Fibroblast of pulmonary artery (primary cell): ENCODE data around the gene SDK1.

Source experiments
- DNase-seq: peaks from one replicate; pipeline ENCODE4 v3.0.0-alpha.2; 2010; ENCODE audit warnings: low read depth
- H3K4me3 ChIP-seq: replicated peaks from 2 replicates; pipeline ENCODE4 v1.5.1; 2011; ENCODE audit warnings: low read depth, mild to moderate bottlenecking, control low read depth, low read length, moderate library complexity
- TF ChIP-seq, protein P1 (sequence below): IDR thresholded peaks from 2 replicates; pipeline ENCODE4 v1.5.1; 2011; ENCODE audit warnings: mild to moderate bottlenecking, control low read depth, low read length, inconsistent platforms; ENCODE audit errors: missing control alignments

The SDK1 gene

DNA sequence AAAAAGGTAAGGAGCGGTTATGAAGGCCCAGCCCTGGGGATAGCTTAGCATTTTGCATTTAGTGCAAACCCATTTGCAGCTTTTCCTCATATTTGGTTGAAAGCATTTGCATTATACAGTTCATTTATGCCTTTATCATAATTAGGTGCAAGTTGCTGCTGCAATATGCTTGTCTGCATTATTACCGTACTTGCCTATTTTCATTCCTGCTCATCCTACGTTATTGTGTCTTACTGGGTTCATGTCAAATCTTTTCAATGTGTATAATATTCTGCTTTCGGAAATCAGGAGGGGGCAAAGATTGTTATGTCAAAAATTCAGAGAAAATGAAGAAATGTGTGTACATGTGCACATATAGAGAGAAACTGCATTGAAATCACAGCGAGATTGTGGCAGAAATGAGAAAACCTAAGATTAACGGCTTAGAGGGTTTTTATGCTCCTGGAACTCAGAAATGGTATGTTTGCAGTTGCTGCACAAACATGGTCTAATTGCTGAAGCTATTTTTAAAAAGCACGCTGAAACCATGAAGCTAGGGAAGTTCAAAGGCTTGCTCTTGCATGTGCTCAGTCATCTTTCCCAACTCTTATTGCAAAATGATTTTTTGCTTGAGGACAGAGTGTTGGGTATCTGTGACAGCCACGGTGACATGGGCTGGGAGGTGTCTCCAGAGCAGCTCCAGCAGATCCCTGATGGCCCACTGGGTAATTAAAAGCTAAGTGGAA lies 613.2 kb downstream of the SDK1 start:
- no peak overlapping the region for H3K4me3 ChIP-seq
- DNase-seq = no peak
- TF ChIP-seq, protein P1, sequence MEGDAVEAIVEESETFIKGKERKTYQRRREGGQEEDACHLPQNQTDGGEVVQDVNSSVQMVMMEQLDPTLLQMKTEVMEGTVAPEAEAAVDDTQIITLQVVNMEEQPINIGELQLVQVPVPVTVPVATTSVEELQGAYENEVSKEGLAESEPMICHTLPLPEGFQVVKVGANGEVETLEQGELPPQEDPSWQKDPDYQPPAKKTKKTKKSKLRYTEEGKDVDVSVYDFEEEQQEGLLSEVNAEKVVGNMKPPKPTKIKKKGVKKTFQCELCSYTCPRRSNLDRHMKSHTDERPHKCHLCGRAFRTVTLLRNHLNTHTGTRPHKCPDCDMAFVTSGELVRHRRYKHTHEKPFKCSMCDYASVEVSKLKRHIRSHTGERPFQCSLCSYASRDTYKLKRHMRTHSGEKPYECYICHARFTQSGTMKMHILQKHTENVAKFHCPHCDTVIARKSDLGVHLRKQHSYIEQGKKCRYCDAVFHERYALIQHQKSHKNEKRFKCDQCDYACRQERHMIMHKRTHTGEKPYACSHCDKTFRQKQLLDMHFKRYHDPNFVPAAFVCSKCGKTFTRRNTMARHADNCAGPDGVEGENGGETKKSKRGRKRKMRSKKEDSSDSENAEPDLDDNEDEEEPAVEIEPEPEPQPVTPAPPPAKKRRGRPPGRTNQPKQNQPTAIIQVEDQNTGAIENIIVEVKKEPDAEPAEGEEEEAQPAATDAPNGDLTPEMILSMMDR = no peak

DNA sequence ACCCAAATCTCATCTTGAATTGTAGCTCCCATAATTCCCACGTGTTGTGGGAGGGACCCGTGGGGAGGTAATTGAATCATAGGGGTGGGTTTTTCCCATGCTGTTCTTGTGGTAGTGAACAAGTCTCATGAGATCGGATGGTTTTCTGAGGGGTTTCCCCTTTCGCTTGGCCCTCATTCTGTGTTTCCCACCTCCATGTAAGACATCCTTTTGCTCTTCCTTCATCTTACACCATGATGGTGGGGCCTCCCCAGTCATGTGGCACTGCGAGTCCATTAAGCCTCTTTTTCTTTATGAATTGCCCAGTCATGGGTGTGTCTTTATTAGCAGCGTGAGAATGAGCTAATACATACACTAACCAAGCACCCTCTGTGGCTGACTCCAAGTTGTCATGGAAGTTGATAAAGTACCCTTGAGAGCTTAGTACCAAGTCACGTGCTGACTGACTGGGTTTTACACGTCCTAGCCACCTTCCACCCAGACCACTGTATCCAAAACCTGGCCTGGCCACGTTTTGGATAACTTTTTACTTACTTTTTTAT lies 614.4 kb downstream of the SDK1 start:
- no peak for DNase-seq
- no peak overlapping the region for H3K4me3 ChIP-seq
- TF ChIP-seq, protein P1 = no peak

DNA sequence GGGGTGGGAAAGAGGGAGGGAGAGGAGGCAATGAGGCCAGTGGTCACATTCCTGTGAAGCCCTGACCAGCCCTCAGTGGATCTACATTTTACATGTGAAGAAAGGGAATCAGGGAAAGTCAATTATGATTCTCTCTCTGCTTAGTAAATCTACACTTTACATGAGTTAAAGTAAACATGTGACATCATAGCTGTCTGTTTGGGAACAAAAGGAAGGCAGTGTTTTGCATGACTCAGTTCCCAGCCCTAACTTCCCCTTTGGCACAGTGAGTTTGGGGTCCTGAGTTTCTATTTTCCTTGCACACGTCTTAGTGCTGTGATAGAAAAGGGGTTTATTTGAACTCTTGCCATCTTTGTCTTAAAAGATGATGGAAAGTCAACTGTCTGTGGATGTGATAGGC lies 615.1 kb downstream of the SDK1 start:
- H3K4me3 ChIP-seq = no peak overlapping the region
- TF ChIP-seq, protein P1 = no peak
- DNase-seq = peak; percentile 58

DNA sequence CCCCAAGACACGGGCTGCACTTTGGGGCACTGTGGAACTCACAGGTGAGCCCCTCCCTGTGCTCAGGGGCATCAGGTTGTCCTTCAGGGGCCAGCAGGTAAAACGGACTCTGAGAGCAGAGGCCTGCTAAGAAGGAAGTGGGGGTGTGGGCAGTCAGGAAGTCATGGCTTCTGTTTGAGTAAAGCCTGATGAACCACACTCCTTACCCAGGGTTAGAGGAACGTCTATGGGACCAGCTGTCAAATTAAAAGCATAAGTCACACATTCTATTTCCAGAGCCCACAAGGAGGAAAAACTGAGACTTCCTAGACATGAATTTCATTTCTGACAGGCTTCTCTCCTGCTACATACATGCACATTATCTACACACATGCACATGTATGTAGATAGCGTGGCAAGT lies 616.4 kb downstream of the SDK1 start:
- DNase-seq = no peak
- no peak overlapping the region for H3K4me3 ChIP-seq
- TF ChIP-seq, protein P1 = no peak

DNA sequence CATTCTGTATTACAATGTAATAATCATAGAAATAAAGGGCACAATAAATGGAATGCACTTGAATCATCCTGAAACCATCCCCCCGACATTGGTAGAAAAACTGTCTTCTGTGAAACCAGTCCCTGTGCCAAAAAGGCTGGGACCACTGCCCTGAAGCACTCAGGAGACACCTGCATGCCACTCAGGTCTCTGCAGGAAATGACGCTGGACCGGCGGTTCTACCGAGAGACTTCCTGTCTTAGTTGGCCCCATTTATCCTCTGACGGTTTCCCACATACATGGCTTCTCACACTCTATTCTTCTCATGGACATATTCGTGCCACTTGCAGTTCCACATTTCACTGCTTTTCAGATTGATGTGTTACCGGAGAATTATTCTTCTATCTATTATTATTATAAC lies 617.5 kb downstream of the SDK1 start:
- TF ChIP-seq, protein P1 = no peak
- DNase-seq = no peak
- H3K4me3 ChIP-seq = no peak overlapping the region

DNA sequence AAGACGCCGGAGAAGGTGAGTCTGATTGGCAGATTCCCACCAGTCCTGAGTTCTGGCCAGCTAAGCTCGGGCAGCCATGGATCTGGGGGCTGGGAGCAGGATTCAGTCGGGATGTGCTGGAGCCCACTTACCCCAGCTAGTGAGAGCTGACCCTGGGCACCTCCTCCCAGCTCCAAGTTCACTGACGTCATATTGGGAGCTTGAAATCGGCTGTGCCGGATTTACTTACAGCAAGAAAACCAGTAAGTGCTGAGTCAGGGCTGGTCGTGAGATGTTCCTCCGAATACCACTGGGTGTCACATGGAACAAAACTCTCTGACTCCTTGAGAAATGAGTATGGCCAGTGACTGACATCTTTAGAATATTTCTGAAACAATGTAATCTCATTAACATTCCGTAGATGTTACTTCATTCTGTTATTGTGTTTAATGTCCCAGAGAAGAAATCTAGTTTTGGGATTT lies 621.2 kb downstream of the SDK1 start:
- TF ChIP-seq, protein P1 = peak; percentile 40
- peak; percentile 98 for DNase-seq
- no peak overlapping the region for H3K4me3 ChIP-seq
